Keratinocyte (primary cell): ENCODE results near the gene KRT84. TPM values are rescaled to one million over a fixed set of nuclear protein-coding genes. Genes with fewer than 3 reads are reported as not detected.

Experiments used
- DNase-seq: peaks from one replicate; pipeline ENCODE4 v3.0.0-alpha.2; 2011; ENCODE audit warnings: low read depth, missing footprints, low spot score
- FAIRE-seq: peaks from 2 replicates; lab custom pipeline; 2011; peaks lifted over from hg19 to GRCh38; lab: Jason Lieb, UNC
- H2AFZ ChIP-seq: 2 replicates; pipeline ENCODE4 v1.6.0; 2012; ENCODE audit warnings: low read length, control low read depth, inconsistent platforms; ENCODE audit not compliant: control insufficient read depth
- H3K27ac ChIP-seq: 2 replicates; pipeline ENCODE4 v1.5.1; 2011; ENCODE audit warnings: low read length; ENCODE audit not compliant: control insufficient read depth, insufficient read depth
- H3K27me3 ChIP-seq: 3 replicates; pipeline ENCODE4 v1.6.0; 2011; ENCODE audit warnings: low read length; ENCODE audit not compliant: control insufficient read depth, insufficient read depth; ENCODE audit errors: extremely low read depth
- H3K36me3 ChIP-seq, 2 experiments: 2 replicates in 1 of 2; 3 replicates in 1 of 2; pipeline ENCODE4 v1.5.1; 2011; ENCODE audit warnings: low read length in 2 of 2, mild to moderate bottlenecking in 1 of 2; ENCODE audit not compliant: control insufficient read depth in 2 of 2, insufficient read depth in 2 of 2; ENCODE audit errors: extremely low read depth in 1 of 2
- H3K4me1 ChIP-seq: 3 replicates; pipeline ENCODE4 v1.5.1; 2011; ENCODE audit warnings: low read length; ENCODE audit not compliant: control insufficient read depth, insufficient read depth; ENCODE audit errors: extremely low read depth
- H3K4me2 ChIP-seq: 3 replicates; pipeline ENCODE4 v1.6.0; 2011; ENCODE audit warnings: low read depth, low read length; ENCODE audit not compliant: control insufficient read depth, insufficient read depth; ENCODE audit errors: extremely low read depth
- H3K4me3 ChIP-seq, 3 experiments: fragments of 200-600 bp in 1 of 3; sonication (generic) in 1 of 3; 2 replicates in 2 of 3; 3 replicates in 1 of 3; pipeline ENCODE4 v1.5.1; 2011 to 2016; ENCODE audit warnings: low read length in 3 of 3, mild to moderate bottlenecking in 3 of 3, control low read depth in 2 of 3, inconsistent platforms in 1 of 3, low read depth in 1 of 3, mixed read lengths in 1 of 3, mixed run types in 1 of 3, moderate library complexity in 1 of 3; ENCODE audit not compliant: control insufficient read depth in 2 of 3, insufficient read depth in 2 of 3; ENCODE audit errors: extremely low read depth in 1 of 3
- H3K79me2 ChIP-seq: 2 replicates; pipeline ENCODE4 v1.6.0; 2012; ENCODE audit warnings: low read length; ENCODE audit not compliant: control insufficient read depth, insufficient read depth
- H3K9ac ChIP-seq: 3 replicates; pipeline ENCODE4 v1.6.0; 2011; ENCODE audit warnings: low read length; ENCODE audit not compliant: control insufficient read depth, insufficient read depth; ENCODE audit errors: extremely low read depth
- H3K9me1 ChIP-seq: 3 replicates; pipeline ENCODE4 v1.6.0; 2011; ENCODE audit warnings: low read length; ENCODE audit not compliant: control insufficient read depth, insufficient read depth; ENCODE audit errors: extremely low read depth
- H3K9me3 ChIP-seq: 2 replicates; pipeline ENCODE4 v1.5.1; 2012; ENCODE audit warnings: low read depth, low read length; ENCODE audit not compliant: control insufficient read depth
- H4K20me1 ChIP-seq: 3 replicates; pipeline ENCODE4 v1.6.0; 2011; ENCODE audit warnings: low read length; ENCODE audit not compliant: control insufficient read depth, insufficient read depth; ENCODE audit errors: extremely low read depth
- CTCF ChIP-seq, 3 experiments: IDR thresholded peaks in 1 of 3; conservative IDR thresholded peaks in 1 of 3; optimal IDR thresholded peaks in 1 of 3; 2 replicates in 2 of 3; 3 replicates in 1 of 3; pipeline versions ENCODE3 to v1.5.1; 2011; ENCODE audit warnings: low read length in 3 of 3, mild to moderate bottlenecking in 3 of 3, moderate library complexity in 2 of 3, control low read depth in 1 of 3, inconsistent platforms in 1 of 3; ENCODE audit not compliant: insufficient read depth in 2 of 3; ENCODE audit errors: extremely low read depth in 1 of 3
- EZH2 ChIP-seq: IDR thresholded peaks from one replicate; pipeline ENCODE4 v1.6.1; 2012; ENCODE audit warnings: inconsistent platforms, mild to moderate bottlenecking, low read length, moderate library complexity
- dilution Hi-C: fragments of 300-500 bp; cut with MboI; formaldehyde crosslinking; loops from one replicate; pipeline ENCODE4 v1.7.0; 2020; ENCODE audit warnings: low sequenced_read_pairs; ENCODE audit not compliant: extremely low pct_ligation_motif_present
- polyA plus RNA-seq, 5 experiments: library from polyadenylated mRNA; depleted of rRNA in 3 of 5; stranded (reverse) in 3 of 5; stranded (forward) in 1 of 5; unstranded in 1 of 5; fragments of >200 nt; gene quantifications; 1 replicate in 1 of 5; 2 replicates in 3 of 5; 3 replicates in 1 of 5; pipeline versions ENCODE4 v1.2.1 to v1.2.3, GENCODE V29; 2011 to 2012; ENCODE audit warnings: missing spikeins in 2 of 5, low read depth in 1 of 5, low replicate concordance in 1 of 5

The KRT84 gene
- polyA plus RNA-seq, 1 donor (not counting 4 experiments of a cell fraction or from before 2014, with no cell fraction given): 0.10 TPM

GRCh38 chr12:52370926-52371608 is 14.4 kb downstream of the KRT84 start:
- Histone ChIP-seq H3K4me1 (no peaks in the 10 kb centered on the region), H3K4me3 (no peak overlapping the region), H3K27ac (no peak overlapping the region), H3K4me2 (no peak overlapping the region), H4K20me1 (no peaks in the 10 kb centered on the region), H3K79me2 (no peaks in the 10 kb centered on the region), H2AFZ (no peak overlapping the region), H3K9ac (no peak overlapping the region), H3K9me3 (no peaks in the 10 kb centered on the region), H3K36me3 (no peaks in the 10 kb centered on the region), H3K27me3 (peaks cover 5% of the 10 kb centered on the region), H3K9me1 (no peaks in the 10 kb centered on the region)
- dilution Hi-C loops: no loop called here
- FAIRE-seq (no peak), DNase-seq (no peak)
- no peak for TF ChIP-seq EZH2
- no peak for TF ChIP-seq CTCF (optimal IDR thresholded peaks at IDR 0.05 in 1 of 3, IDR thresholded peaks at IDR 0.05 in 1 of 3, conservative IDR thresholded peaks at IDR 0.05 in 1 of 3; ENCODE audit: extremely low read depth in 1 of 3, insufficient read depth in 2 of 3, low read length in 3 of 3)

DNA sequence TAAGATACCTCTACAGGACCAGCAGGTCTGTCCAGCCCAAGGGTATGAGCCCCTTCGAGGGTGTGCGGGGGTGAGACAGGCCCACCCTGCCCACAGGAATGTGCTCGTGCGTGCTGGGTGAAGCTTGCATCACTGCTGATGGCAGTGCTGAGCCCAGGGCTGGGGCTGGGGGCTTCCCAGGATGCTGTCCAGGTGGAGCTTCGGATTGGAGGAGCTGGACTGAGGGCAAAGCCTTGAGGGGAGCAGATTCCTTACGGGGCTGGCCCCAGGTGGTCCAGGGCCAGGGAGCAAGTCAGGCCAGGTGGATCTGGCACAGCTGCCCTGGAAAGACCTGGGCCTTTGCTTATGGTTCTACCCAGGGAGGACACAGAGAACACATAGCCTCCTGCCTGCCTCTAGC is 15.6 kb downstream of the KRT84 start:
- DNase-seq (no peak), FAIRE-seq (no peak)
- no peaks in the 10 kb centered on the region for H3K36me3 ChIP-seq
- dilution Hi-C loops: no loop called here
- no peaks in the 10 kb centered on the region for H3K4me1 ChIP-seq
- H3K4me3 ChIP-seq: no peak overlapping the region
- no peaks in the 10 kb centered on the region for H4K20me1 ChIP-seq
- TF ChIP-seq CTCF (optimal IDR thresholded peaks at IDR 0.05 in 1 of 3, IDR thresholded peaks at IDR 0.05 in 1 of 3, conservative IDR thresholded peaks at IDR 0.05 in 1 of 3; ENCODE audit: extremely low read depth in 1 of 3, insufficient read depth in 2 of 3, low read length in 3 of 3): no peak
- no peak overlapping the region for H3K27ac ChIP-seq
- H3K9ac ChIP-seq: no peak overlapping the region
- H3K9me1 ChIP-seq: no peaks in the 10 kb centered on the region
- no peaks in the 10 kb centered on the region for H3K79me2 ChIP-seq
- H2AFZ ChIP-seq: no peak overlapping the region
- H3K9me3 ChIP-seq: no peaks in the 10 kb centered on the region
- H3K27me3 ChIP-seq: peaks cover 9% of the 10 kb centered on the region
- no peak overlapping the region for H3K4me2 ChIP-seq
